Activated CD4-positive, alpha-beta T cell treated with anti-CD3 and anti-CD28 coated beads, Interleukin-2, amount 50 U/mL, for 4 hours (primary cell): Measurements from ENCODE around the gene MACF1.
"Not testable (repeated sequence)": the region's sequence is repeated elsewhere in the genome, so short reads cannot be mapped to it uniquely, and the experiment has no call there.

Experiments
- DNase-seq, 2 experiments: peaks; one replicate each; pipeline ENCODE4 v3.0.0-alpha.2; 2020

The MACF1 gene

DNA sequence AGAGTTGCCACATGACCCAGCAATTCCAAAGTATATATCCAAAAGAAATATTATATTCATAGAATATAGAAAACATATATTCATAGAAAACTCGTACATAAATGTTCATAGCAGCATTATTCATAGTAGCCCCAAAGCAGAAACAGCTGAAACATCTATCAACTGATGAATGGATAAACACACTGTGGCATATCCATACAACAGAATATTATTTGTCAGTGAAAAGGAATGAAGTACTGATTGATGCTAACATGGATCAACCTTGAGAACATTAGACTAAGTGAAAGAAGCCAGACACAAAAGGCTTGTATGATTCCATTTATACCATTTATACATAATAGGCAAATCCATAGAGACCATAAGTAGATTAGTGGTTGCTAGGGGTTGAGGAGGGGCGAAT lies 21.7 kb upstream of the MACF1 start:
- DNase-seq, result no peak

GRCh38 chr1:39183503-39184353 lies 20.8 kb upstream of the MACF1 start:
- peak; percentile 80 to 84 for DNase-seq

DNA sequence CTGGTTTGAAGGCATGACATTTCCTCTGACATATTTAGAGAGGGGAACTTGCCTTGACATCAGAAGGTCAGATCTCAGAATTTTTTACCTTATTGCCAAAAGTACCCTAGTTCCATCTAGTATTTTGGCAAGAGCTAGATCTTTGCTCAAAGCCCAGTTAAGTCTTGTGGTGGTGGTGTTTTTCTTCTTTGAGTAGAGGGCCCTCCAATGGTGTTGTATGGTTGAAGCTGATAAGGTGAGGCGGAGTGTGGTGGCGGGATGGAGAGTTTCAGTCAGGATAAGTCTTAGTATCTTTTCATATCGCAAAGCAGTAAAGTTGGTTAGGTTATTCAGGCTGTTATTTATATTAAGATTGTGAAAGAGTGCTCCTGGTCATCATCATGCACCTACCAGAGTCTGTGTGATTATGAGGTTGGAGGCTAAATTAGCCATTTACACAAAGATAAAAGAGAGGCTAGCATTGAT lies 20.1 kb upstream of the MACF1 start:
- DNase-seq, result no peak

DNA sequence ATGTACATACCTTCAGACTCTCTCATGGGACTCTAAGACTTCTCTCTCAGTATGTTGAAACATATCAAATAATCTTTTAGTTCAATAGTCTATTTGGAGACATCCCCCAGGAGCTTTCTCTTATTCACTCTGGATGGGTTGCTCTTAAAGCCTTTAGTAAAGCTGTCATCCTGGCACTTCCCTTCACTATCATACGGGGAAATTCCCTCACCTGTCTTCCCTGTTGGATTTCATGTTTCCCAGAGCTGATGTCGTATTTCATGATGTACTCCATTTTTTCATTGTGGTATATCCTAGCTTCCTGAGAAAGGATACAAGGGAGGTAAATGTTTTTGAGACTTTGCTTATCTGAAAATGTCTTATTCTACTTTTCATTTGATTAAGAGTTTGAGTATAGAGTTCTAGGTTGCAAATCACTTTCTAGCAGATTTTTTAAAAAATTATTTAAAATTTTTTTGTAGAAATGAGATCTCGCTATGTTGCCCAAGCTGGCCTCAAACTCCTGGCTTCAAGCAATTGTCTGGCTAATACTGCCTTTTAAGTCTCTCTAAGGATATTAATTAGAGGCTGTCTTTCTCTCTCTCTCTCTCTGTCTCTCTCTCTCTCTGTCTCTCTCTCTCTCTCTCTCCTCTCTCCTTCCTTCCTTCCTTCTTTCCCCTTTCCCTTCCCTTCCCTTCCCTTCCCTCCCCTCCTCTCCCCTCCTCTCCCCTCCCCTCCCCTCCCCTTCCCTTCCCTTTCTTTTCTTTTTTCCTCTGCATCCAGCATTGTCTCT lies 17.0 kb upstream of the MACF1 start:
- DNase-seq, result no peak

DNA sequence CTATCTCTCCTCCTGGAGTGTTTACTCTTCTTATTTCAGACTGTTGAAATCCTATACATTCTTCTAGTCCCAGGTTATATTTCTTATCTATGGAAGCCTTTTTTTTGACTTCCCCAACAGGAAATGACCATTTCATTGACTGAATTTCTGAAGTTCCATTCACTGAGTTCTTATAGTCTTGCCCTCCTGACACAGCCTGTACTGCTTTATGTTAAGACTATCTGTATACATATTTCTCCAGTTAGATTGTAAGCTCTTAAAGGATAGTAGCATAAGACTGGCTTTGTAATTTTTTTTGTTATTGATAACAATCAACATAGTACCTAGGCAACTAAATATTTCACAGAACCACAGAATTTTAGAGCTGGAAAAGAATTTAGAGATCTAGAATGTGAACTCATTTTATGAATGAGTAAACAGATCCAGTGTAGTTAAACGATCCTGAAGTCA lies 14.9 kb upstream of the MACF1 start:
- DNase-seq, result no peak

GRCh38 chr1:39190096-39190495 lies 14.4 kb upstream of the MACF1 start:
- no peak for DNase-seq

- DNase-seq, result no peak
These were observed 10.0 kb upstream of the MACF1 start for GRCh38 chr1:39194398-39195051.

- DNase-seq, result no peak
These were observed 9.1 kb upstream of the MACF1 start for GRCh38 chr1:39195166-39196111.

GRCh38 chr1:39196244-39197215 lies 8.0 kb upstream of the MACF1 start:
- DNase-seq, result peak; percentile 49 to 58

- DNase-seq, result no peak
These were observed 4.9 kb upstream of the MACF1 start for GRCh38 chr1:39199593-39199992.

GRCh38 chr1:39205102-39205780 lies 746 bp downstream of the MACF1 start:
- peak; percentile 70 for DNase-seq

GRCh38 chr1:39205781-39206464 lies 1.4 kb downstream of the MACF1 start:
- no peak for DNase-seq

DNA sequence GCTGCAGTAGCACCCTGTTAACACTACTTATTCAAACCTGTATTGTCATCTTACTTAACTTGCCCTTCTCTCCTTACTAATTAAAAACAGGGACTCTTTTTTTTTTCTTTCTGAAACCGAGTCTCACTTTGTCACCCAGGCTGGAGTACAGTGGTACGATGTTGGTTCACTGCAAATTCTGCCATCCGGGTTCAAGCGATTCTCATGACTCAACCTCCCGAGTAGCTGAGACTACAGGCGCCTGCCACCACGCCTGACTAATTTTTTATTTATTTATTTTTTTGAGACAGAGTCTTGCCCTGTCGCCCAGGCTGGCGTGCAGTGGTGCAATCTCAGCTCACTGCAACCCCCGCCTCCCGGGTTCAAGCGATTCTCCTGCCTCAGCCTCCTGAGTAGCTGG lies 3.9 kb downstream of the MACF1 start:
- DNase-seq, result not testable (repeated sequence)

- no peak for DNase-seq
These were observed 6.2 kb downstream of the MACF1 start for GRCh38 chr1:39210649-39211048.

DNA sequence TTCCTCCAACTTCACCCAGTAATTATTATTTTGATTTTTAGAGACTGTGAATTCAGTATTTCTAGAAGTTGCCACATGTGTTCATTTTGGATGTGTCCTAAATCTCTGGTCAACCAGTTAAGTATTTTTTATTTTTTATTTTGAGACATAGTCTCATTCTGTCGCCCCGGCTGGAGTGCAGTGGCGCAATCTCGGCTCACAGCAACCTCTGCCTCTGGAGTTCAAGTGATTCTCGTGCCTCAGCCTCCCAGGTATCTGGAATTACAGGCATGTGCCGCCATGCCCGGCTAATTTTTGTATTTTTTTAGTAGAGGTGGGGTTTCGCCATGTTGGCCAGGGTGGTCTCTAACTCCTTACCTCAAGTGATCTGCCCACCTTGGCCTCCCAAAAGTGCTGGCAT lies 8.0 kb downstream of the MACF1 start:
- no peak for DNase-seq

DNA sequence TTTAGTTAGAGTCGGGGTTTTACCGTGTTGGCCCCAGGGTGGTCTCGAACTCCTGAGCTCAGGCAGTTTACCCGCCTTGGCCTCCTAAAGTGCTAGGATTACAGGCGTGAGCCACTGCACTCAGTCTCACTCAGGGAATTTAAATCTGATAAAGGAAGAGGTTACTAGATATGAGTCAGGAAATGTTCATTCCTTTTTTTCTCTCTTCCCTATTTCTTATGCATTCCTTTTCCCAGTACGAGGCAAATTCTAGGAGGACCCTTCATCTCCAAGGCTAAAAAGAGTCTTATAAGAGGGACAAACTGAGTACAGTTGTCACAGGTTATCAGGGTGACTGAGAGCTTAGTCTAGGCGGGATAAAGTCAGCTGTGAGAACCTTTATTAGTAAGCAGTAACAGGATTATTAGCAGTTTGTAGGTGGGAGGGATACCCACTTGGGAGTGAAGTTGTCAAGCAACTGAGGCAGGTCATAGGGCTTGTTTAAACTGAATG lies 9.1 kb downstream of the MACF1 start:
- no peak for DNase-seq

GRCh38 chr1:39214021-39214713 lies 9.7 kb downstream of the MACF1 start:
- DNase-seq, result no peak

GRCh38 chr1:39214714-39214997 lies 10.2 kb downstream of the MACF1 start:
- DNase-seq, result no peak
